PC-3 (cell line): Measurements from ENCODE around the gene NTNG1.

ENCODE experiments used
- CTCF ChIP-seq: fragments of 300-600 bp; sonication (generic); conservative IDR thresholded peaks from 2 replicates; pipeline ENCODE4 v1.5.1; 2017; ENCODE audit warnings: antibody characterized with exemption, low read depth, mild to moderate bottlenecking, low read length
- EZH2phosphoT487 ChIP-seq: fragments of 300-600 bp; sonication (generic); IDR thresholded peaks from 2 replicates; pipeline ENCODE4 v1.6.1; 2018; ENCODE audit warnings: mild to moderate bottlenecking, antibody characterized with exemption, low read length, borderline replicate concordance

- TF ChIP-seq CTCF (no peak), EZH2phosphoT487 (no peak)
These were observed 122.6 kb downstream of the NTNG1 start for GRCh38 chr1:107263291-107263915.
